Esophagus squamous epithelium (tissue), 4 donors: ENCODE measurements around the gene TRAK1.

ENCODE experiments used
- CTCF ChIP-seq, 6 experiments: fragments of 450-650 bp in 4 of 6; fragments of 200-600 bp in 2 of 6; sonication (generic) in 2 of 6; IDR thresholded peaks; one replicate each; pipeline ENCODE4 v1.5.1; 2016 to 2019; ENCODE audit warnings: antibody characterized with exemption in 6 of 6, mild to moderate bottlenecking in 4 of 6, moderate library complexity in 4 of 6
- POLR2A ChIP-seq, 4 donors: fragments of 450-650 bp; IDR thresholded peaks; one replicate each; pipeline ENCODE4 v1.6.1; 2017; ENCODE audit warnings: antibody characterized with exemption in 4 of 4, mild to moderate bottlenecking in 4 of 4, moderate library complexity in 3 of 4

GRCh38 chr3:42205800-42206514 lies 114.8 kb downstream of the TRAK1 start:
- no peak for TF ChIP-seq CTCF (IDR thresholded peaks at IDR 0.05)
- TF ChIP-seq POLR2A (IDR thresholded peaks at IDR 0.05), result no peak
